Inferior parietal cortex (tissue), 1 donor: ENCODE measurements around the gene TBX1.
A peak's percentile ranks its signal among the peaks of the same experiment; 100 is the strongest.
"Not testable (repeated sequence)": the region's sequence is repeated elsewhere in the genome, so short reads cannot be mapped to it uniquely, and the experiment has no call there.

ENCODE experiments used
- DNase-seq: peaks from one replicate; pipeline ENCODE4 v3.0.0-alpha.2; 2016; ENCODE audit errors: extremely low spot score

Gene TBX1

GRCh38 chr22:19723232-19723982 lies 37.2 kb upstream of the TBX1 start, which contains the start of gene GP1BB:
Gene GP1BB, plus strand, starts transcription at chr22:19723539. Its CDS starts 31 bp downstream, at chr22:19723570.
- DNase-seq = peak; percentile 74

DNA sequence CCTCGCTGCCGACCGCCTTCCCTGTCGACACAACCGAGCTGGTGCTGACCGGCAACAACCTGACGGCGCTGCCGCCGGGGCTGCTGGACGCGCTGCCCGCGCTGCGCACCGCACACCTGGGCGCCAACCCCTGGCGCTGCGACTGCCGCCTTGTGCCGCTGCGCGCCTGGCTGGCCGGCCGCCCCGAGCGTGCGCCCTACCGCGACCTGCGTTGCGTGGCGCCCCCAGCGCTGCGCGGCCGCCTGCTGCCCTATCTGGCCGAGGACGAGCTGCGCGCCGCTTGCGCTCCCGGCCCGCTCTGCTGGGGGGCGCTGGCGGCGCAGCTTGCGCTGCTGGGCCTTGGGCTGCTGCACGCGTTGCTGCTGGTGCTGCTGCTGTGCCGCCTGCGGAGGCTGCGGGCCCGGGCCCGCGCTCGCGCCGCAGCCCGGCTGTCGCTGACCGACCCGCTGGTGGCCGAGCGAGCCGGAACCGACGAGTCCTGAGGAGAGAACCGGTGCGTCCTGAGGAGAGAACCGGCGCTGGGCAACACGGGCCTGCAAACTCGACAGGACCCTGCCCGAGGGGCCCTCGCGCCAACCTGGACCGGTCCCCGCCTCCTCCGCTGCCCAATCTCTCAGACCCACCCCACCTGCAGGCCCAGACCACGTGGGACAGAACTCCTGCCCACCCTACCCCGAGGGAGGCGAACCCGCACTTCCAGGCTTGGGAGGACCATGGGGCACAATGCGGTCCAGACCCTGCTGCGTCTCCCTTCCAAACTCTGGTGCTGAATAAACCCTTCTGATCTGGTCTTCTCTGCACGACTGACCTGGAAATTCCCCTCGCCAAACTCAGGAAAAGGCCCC lies 36.4 kb upstream of the TBX1 start:
- no peak for DNase-seq

- no peak for DNase-seq
Observed at GRCh38 chr22:19724927-19725661, 35.5 kb upstream of the TBX1 start.

GRCh38 chr22:19726064-19726788 lies 34.4 kb upstream of the TBX1 start:
- not testable (repeated sequence) for DNase-seq

- DNase-seq = no peak
Observed at GRCh38 chr22:19727310-19728150, 33.0 kb upstream of the TBX1 start.

DNA sequence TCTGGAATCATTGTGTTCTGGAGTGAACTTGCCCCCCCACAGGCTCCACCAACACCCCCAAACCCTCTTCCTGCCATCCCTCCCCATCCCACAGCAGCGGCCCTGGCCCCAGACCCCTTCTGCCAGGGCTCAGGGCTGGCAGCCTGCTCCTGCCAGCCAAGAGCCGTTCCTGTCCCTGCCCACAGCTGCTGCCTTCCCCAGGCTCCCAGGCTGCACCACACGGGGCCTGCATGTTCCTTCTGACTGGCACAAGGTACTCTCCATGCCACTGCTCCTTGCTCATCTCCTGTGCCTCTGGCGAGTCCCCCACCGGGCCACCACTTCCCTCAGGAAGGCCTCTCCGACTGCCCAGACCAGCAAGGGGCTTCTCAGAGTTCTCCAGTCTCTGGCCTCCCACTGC lies 32.3 kb upstream of the TBX1 start:
- no peak for DNase-seq

GRCh38 chr22:19728836-19729235 lies 31.7 kb upstream of the TBX1 start:
- no peak for DNase-seq

DNA sequence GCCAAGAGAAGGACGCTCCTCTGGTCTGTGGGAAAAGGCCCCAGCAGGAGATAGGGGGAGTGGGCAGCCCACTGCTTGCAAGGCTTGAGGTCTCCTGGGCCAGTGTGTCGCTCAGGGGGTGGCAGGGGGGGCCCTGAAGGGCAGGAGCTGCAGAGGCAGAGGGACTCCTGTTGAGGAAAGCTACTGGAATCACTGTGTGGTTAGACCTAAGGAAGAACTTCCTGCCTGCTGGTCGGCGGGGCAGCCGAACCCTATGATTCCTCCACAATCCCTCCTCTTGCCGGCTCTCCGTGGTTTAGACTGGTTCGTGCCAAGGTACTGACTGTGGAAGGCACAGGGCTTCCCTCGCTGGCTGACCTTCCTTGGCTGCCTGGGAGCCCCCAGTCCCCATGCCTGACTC lies 31.1 kb upstream of the TBX1 start:
- DNase-seq = no peak

- no peak for DNase-seq
Observed at GRCh38 chr22:19730198-19730597, 30.4 kb upstream of the TBX1 start.

DNA sequence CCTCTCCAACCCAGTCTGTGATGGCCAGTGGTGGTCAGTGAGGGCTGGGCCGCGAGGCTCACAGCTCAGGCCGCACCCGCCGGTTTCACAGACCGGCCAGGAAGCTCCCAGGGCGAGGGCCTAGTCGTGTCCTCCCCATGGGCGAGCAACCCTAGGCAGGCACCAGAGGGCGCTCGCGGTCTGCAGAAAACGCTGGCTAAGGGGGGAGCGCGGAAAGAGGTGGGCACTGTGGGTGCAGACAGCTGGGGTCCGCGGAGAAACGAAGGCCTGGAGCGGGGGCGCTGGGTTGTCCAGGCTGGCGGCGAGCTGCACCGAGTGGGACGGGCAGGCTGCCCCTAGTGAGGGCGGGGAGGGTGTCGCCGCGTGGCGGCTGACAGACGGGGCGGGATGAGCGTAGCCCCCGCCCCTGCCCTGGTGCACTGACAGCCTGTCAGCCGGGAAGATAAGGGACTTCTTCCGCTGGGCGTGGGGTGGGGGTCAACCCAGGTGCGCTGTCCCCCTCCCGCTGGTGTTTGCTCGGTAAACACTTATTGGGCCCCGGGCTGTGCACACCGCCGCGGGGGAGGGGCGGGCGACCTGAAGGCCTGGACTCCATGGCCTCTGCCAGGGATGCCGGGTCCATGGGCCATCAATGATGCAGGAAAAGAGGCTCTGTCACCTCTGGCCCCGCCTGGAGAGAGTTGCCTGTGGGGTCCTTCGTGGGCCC lies 29.8 kb upstream of the TBX1 start:
- DNase-seq = peak; percentile 91

DNA sequence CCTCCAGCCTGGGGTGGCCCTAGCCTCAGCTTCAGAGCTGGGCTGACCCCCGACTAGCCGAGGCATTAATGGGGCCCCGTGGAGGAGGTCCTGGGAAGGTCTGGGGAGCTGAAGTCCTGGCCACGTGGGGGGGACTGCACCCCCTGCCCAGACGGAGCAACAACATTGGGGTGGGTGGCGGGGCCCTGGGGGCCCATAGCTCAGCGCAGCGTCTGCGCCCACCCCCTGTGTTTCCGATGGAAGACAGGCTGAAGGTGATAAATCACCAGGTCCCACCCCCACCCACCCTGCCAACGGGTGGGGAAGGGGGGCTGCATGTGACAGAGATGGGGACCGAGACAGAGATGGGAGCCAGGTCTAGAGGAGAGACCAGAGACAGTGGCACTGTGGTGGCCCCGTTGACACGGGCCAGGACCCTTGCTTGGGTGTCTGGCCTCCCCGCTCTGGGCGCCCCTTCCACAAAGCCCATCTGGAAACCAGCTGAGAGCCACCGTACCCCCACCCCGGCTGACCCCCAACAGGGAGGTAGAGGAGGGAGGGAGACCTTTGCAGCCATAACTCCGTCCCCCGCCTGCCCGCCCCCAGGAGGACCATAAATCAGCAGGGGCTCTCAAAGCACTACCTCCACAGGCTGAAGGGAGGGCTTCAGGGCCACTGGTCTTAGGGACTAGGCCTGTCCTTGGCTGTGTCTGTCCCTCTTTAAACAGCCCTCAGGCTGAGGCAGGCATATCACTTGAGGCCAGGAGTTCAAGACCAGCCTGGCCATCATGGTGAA lies 29.0 kb upstream of the TBX1 start:
- no peak for DNase-seq

DNA sequence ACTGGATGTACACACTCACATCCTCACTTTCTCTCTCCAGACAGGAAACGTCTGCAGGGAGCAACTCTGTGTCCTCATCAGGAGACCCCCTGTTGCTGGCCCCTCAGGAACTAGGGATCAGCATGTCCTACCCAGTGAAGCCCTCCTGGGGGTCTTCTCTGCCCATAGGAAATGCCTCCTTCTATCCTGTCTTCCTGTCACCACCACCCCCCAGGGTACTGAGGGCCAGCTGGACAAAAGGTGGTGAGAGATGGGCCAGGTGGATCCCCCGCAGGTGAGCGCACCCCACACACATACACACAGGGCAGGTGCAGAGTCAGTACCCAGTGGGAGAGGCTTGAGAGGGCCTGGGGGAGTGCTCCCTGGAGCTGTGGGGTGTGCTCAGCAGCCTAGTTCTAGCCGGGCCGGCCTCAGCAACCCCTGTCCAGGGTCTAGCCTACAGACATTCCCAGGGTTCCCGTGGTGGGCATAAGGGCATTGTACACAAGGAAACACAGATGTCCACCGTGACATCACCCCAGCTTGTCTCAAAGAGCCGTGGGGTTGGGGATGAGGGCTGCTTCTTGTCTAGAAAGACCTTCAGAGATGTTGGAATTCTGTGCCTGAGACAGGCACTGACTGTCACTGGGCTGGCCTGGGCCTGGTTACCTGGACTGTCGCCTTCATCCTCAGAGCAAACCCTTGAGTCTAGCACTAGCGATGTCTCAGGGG lies 28.0 kb upstream of the TBX1 start:
- DNase-seq = no peak

- no peak for DNase-seq
Observed at GRCh38 chr22:19733755-19734154, 26.8 kb upstream of the TBX1 start.

GRCh38 chr22:19734163-19734562 lies 26.4 kb upstream of the TBX1 start:
- no peak for DNase-seq

DNA sequence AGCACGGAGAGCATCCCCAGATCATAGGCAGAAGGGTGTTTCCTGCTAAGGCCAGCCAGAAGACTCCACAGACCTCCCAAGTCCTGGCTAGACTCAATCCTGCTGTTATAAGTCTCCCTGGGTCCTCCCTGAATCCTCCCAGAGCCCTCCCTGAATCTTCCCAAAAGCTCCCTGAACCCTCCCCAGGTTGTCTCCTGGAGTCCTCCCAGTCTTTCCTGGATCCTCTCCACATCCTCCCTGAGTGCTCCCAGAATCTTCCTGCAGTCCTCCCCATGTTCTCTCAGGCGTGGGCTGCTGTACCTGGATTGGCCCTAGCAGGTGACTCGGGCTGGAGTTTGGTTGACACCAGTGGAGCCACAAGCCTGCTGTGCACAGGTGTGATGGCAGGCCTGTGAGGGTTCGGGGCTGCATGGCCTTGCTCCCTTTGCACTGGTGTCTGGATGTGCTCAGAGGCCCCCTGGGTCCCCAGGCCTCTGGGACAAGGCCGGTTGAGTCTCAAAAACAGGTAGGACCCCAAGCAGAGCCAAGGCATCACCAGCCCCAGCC lies 25.7 kb upstream of the TBX1 start:
- no peak for DNase-seq

DNA sequence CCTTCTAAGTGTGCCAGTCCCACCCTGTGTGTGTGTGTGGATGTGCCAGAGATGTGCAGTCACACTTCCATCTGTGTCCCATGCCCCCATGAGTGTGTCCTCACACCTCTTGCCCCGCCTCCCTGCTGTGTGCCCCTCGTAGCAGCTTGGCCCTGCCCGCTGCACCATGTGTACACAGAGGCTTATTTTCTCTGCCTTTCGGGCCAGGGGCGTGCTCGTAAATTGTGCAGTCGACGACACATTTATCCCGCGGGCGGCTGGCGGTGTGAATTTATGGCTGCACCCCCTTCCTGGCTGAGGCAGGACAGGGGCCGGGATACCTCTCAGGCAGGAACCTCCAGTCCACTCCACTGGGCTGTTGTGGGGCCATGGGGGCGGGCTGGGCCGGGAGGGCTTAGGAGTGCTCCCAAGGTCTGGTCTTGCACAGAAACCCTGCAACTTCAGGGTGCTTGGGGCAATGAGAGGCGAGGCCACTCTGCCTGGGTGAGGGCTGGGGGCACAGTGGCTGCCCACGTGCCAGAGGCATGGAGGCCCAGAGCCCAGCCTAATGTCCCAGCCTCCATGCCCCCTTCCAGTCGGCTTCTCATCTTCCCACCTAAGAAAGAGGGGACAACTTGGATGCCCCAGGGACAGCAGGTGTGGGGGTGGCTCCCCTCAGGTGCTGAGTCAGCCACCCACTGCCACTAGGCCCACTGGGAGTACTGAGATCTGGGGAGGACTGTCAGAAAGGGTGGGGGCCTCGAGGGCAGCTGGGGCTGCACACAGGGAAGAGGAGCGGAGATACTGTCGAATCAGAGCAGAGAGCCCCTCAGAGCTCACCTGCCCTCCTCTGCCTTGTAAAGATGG lies 24.7 kb upstream of the TBX1 start:
- DNase-seq = no peak
